SW 1271 (cell line): Measurements from ENCODE around the gene TEDC2.

Experiments used
- DNase-seq, 2 experiments: peaks; one replicate each; lab custom pipeline; 2025; lab: John Stamatoyannopoulos, UW

TEDC2 gene

DNA sequence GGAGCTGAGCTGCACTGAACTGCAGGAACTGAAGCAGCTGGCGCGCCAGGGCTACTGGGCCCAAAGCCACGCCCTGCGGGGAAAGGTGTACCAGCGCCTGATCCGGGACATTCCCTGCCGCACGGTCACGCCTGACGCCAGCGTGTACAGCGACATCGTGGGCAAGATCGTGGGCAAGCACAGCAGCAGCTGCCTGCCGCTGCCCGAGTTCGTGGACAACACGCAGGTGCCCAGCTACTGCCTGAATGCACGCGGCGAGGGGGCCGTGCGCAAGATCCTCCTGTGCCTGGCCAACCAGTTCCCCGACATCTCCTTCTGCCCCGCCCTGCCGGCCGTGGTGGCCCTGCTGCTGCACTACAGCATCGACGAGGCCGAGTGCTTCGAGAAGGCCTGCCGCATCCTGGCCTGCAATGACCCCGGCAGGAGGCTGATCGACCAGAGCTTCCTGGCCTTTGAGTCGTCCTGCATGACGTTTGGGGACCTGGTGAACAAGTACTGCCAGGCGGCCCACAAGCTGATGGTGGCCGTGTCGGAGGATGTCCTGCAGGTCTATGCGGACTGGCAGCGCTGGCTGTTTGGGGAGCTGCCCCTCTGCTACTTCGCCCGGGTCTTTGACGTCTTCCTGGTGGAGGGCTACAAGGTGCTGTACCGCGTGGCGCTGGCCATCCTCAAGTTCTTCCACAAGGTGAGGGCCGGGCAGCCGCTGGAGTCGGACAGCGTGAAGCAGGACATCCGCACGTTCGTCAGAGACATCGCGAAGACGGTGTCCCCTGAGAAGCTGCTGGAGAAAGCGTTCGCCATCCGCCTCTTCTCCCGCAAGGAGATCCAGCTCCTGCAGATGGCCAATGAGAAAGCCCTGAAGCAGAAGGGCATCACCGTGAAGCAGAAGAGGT is 36.6 kb downstream of the TEDC2 start:
- no peak for DNase-seq

DNA sequence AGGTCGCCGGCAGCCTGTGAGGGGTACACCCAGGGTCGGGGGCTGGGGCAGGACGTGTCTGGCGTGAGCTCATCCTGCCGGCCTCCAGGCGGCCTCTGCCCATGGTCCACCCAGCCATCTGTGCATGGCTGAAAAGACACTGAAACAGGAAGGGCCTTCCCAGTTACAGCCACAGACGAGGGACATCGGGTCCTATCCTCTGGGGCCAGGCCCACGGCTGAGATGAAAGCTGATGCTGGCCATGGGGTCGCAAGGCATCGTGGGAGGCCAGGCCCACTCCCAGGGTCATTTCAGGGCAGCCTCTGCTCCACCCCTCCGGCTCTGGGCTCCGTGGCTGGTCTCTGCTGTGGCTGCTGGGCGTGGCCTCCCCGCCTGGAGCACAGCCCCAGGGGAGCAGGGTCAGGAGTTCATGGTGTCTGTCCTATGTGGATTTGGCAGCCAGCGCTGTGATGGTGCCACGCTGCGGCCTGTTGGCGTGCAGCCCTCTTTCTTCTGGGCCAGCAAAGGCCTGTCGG is 37.3 kb downstream of the TEDC2 start:
- no peak for DNase-seq

DNA sequence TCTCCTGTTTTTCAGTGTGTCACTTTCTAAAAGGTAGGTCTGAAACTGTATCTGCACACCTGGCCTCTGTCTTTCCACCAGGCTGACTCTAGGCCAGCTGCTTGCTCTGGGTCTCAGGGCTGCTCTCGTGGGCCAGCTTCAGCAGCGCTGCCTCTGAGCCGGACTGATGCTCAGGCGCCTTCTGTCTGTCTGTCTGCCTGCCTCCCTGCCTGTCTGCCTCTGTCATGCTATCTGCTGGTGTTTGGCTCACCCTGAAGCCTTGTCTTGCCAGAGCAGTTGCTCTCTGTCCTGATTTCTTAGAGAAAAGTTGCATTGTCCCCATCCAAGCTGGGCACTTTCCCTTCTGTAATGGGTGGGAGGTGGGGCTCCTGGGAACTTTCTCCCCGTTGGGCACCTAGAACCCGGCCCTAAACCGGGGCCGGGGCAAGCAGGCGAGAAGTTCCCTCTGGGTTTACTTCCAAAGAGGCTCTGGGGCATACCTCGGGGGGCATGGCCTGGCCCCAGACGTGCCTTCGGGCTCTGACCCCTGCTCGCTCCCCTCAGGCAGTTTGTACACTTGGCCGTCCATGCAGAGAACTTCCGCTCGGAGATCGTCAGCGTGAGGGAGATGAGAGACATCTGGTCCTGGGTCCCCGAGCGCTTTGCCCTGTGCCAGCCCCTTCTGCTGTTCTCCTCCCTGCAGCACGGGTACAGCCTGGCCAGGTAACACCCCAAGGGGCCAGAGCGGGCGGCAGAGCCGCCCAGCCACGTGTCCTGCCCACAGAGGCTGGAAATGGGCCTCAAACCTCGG is 38.0 kb downstream of the TEDC2 start:
- DNase-seq, result no peak

DNA sequence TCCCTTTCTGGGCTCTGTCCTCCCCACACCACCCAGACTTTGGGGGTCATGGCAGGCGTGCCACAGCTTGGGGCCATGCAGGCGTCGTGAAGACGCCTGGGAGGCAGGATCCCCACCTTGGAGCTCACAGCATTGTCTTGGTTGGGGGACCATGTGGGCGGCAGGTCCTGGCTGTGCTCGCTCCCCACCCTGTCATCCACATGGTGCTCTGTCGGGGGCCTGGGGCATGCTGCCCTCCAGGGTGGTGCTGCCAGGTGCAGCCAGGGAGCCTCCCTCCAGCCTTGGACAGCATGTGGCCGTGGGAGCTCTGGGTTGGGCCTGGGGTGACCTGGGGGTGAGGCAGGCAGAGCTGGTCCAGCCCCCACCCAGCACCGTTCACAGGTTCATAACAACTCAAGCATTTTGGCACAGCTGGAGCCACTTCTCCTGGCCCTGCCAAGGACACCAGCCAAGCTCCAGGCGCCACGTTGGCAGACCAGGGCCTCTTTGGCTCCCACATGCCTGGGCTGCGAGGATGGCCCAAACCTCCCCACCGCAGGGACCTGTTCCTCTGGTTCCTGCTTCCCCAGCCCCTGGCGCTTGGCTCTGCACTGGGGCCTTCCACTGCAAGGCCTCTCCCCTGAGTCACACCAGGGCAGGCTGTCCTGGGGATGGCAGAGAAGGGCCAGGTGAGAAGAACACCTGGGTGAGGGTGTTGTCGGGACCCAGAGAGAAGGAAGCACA is 38.8 kb downstream of the TEDC2 start:
- no peak for DNase-seq

DNA sequence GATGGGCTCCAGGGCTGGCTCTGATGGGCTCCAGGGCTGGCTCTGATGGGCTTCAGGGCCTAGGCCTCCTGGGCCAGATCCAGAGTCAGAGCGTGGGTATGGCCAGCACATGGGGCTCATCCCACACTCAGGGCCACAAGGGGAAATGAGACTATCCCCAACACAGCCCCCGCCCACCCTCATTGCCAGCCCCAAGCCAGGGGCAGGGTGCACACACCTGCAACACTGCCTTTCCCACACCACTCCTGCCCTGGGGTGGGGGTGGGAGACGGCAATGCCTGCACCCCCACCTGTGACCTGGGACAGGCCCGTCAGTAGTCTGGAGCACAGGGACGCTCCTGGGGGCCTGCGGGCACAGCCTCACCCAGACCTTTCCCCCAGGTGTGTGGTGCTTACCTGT is 39.5 kb downstream of the TEDC2 start:
- DNase-seq, result no peak

DNA sequence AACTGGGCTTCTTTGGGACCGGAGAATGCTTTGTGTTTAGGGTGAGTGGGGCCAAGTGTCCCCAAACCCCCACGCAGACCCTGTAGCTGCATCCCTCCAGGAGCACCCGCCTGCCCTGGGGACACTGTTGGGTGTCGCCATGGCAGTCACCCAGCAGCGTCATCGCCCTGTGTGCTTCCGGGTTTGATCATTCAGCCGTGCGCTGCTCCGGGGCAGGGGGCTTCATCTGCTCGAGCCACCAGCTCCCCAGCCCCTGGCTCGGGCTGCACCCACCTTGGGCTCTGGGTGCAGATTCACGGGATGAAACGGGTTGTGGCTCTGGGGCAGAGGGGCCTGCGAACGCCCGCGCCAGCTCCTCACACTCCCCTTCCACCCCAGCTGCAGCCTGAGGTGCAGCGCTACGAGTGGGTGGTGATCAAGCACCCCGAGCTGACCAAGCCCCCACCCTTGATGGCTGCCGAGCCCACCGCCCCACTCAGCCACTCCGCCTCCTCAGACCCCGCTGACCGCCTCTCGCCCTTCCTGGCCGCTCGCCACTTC is 40.1 kb downstream of the TEDC2 start:
- DNase-seq, result no peak

DNA sequence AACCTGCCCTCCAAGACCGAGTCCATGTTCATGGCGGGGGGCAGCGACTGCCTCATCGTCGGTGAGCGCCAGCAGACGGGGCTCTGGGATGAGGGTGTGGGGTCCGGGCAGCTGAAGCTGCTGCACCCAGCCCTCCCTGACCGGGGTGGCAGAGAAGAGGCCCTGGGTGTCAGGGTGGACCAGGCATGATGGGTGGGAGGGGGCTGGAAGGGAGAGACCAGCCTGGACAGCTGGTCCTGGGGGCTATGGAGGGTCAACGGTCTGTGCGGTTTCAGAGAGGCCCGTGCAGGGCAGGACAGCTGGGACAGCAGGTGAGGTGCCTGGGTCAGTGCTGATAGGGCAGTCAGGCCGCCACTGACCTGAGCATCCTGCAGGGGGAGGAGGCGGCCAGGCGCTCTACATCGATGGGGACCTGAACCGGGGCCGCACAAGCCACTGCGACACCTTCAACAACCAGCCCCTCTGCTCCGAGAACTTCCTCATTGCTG is 40.6 kb downstream of the TEDC2 start:
- no peak for DNase-seq

DNA sequence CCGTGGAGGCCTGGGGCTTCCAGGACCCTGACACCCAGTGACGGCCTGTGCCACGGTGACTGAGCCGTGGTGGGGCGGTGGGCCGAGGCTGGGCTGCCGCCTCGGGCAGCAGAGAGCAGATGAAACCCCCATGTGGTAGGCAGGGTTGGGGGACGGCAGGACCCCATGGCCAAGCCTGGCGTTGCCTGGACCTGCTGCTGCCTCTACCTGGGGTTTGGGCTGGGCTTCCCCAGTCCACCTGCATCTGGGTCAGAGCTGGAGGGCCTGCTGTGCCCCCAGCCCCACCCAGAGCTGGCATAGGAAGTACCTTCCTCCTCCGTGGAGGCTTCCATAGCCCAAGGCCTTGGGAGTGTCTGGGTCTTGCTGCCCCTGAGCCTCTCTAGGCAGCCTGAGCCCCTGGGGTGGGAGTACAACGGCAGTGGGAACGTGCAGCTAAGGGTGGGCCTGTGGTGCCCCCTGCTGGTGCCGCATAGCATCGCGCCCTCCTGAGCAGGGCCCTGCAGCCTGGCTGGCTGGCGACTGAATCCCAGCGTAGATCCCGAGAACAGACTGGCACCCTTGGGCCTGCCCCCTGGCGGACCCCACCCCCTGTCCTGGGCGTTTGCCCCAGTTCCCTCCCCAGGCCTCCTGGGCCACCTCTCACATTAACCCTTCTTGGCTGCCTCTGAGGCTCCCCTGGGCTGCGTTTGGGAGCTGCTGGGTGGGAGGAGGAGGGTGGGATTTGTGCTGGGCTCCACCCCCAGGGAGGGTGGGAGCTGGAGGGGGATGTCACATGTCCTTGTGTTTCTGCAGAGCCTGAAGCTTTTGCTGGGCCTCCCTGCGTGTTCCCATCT is 41.2 kb downstream of the TEDC2 start:
- DNase-seq, result peak in 1 of 2 experiments; percentile 50

DNA sequence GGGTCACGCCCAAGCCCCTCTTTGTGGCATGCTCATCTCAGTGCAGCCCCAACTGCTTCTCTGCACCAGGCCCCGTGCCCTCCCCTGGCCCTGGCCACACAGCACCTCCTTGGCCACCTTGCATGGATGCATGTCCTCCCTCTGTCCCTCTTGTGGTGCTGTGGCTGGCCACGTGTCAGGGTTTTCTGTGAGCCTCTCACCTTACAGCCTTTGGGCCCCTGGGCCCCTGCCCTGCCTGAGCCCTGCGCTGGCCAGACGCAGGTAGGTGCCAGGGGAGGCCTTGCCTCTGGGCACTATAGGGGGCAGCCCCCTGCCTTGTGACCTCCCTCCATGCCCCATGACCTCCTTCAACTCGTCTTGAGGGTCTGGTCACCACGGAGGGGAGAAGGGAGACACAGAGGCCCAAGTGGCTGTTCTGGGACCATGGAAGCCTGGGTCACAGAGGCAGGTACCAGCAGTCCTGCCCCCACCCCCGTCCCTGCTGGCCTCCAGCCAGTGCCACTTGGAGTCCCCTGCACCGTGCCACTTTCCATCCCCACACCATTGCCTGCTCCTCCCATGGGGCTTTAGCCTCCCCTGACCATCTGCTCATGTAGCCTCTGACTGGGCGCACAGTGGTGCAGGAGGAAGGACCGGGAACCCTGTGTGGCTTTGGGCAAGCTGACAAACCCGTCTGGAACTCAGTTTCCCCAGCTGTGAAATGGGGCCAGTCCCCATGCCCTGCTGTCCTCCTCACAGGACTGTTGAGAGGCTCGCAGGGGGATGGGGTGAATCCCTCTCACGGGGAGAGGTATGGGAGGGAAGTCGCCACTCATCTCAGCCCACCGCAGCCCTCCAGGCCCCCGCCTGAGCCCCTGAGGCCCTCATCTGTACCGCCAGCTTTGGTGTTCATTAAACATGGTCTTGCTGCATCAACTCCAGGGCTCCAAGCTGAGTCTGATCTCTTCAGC is 42.3 kb downstream of the TEDC2 start:
- no peak for DNase-seq

DNA sequence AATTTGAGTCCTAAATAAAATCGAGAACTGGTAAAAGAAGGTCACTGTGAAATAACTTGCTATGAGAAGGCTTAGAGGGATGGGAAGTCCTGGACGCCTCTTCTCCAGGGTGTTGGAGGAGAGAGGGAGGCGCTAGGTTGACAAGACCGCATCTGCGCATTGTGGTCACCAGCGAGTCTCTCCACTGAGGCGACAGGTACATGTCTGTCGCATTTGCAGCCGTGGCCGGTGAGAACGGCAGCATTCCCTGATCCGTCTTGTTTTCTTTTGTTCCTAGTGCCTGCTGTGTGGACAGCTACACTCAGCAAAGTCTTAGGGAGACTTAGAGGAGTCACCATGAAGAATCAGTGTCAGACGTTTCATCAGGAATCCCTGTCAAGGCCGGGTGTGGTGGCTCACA is 45.8 kb downstream of the TEDC2 start:
- DNase-seq, result no peak

DNA sequence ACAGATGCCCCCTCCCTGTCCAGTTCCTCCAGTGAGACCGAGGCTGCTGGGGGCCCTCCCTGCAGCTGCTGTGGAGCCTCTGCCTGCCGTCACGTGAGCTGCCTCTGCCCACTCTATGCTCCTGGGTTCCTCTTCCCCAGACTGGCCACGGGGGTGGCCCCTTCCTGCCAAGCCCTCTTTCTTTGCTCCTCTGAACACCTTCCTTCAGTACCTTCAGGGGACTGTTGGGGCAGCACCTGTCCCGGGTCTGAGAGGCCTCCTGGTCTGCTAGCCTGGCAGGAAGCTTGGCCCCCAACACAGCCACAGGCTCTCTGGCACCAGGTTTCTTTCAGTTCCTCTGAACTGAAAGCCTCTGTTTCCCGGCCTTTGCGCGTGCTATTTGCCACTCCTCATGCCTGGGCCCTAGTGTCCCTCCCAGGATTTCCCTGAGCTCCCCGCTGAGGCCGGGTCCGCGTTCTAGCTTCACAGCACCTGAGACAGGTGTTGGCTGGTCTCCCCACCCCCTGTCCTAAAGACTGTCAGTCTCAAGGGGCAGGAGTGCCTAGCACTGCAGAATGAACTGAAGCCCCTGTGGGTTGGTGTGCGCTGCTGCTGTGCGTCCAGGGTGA is 47.2 kb downstream of the TEDC2 start:
- no peak for DNase-seq

DNA sequence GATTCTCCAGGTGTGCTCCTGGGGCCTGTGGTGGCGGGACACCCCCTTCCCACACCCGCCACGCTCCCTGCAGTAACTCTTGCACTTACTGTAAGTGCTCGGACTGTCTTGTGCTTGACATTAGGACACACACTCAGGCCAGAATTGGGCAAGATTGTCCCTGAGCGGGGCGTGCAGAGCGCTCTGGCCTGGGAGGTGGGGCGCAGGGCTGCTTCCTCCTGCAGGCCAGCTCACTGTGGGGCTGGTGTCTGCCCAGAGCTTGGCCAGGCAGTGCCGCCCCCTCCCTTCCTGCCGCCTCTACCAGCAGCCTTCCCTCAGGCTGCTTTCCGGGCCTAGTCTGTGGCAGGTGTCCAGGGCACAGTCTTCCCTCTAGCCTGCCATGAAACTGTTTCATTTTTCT is 47.8 kb downstream of the TEDC2 start:
- no peak for DNase-seq

DNA sequence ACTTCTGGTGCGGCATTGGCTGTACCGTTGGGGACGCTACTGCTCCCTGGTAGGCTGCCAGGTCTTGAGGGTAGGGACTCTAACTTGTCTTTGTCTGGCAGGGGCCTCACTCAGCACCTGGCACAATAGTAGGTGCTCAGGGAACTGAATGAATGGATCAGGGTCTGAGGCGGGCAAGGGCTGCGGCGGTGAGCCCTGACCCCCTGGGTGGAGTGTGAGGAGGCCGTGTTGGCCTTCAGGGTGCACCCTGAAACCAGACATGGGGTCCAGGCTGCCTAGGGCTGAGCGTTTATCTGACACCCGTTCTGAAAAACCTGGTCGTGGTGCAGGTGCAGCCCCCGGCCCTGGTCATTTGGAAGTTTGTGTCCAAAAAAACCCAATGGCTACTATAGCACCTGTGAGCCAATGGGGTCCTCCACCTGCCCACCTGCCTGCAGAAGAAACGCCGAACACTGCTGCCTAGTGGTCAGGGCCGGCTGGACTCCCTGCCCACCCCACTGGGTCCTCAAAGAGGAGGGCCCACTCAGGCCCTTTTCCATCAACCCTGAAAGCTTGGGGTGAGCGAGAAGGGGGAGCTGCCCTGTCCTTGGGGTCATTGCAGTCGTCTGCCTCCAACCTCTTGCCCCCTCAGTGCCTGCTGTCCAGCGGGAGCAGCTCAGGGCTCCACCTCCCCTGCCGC is 49.0 kb downstream of the TEDC2 start:
- no peak for DNase-seq

DNA sequence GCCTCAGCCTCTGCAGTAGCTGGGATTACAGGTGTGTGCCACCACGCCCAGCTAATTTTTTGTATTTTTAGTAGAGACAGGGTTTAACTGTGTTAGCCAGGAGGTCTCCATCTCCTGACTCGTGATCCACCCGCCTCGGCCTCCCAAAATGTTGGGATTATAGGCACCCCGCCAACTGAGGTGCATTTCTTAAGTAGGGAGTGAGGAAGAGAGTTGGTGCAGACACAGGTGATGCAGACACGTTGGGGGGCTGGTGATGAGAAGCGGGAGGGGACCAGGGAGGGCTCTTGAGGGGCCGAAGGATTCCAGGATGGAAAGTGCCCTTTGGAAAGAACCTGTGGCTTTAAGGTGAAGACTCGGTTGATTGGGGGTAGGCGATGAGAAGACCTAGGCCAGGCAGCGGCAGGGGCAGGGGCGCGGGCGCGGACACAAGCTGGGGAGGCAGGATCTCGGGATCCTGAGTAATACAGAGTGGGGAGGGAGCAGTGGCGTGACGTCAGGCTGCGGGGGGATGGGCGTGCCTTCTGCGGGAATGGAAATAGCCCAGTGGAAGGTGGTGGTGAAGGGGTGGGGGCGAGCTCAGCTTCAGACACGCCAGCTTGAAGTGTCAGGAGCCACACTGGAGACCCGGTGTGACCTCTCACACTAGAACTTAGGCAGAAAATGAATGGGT is 51.4 kb downstream of the TEDC2 start:
- DNase-seq, result no peak

DNA sequence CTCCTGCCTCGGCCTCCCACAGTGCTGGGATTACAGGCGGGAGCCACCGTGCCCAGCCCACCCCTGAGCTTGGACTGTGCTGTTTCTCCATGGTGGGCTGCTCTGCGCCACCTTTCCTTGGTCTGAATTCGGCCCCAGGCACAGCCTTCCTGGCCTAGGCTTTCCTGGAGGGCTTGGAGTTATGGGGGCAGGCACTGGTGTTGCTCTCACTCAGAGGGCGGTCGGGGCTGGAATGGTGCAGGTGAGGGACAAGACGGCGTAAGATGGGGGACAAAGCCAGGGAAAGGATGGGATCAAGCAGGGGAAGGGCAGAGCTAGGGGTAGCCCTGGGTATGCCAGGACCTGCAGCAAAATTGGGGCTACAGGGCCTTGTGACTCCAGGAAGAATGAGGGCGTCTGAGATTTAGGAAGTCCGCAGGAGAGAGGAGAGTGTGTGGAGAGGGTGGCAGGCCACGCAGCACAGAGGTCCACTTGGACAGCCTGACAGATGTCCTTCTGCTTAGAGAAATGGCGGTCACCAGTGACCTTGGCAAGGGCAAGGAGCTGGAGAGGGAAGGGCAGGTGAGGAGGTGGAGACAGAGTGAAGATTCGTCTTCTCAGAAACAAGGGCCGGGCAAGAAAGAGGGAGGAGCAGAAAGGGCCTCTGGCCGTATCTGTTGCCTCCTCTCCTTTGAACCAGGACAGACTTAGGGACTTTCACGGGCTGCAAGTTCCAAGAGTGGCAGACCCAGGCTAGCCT is 52.3 kb downstream of the TEDC2 start:
- no peak for DNase-seq

DNA sequence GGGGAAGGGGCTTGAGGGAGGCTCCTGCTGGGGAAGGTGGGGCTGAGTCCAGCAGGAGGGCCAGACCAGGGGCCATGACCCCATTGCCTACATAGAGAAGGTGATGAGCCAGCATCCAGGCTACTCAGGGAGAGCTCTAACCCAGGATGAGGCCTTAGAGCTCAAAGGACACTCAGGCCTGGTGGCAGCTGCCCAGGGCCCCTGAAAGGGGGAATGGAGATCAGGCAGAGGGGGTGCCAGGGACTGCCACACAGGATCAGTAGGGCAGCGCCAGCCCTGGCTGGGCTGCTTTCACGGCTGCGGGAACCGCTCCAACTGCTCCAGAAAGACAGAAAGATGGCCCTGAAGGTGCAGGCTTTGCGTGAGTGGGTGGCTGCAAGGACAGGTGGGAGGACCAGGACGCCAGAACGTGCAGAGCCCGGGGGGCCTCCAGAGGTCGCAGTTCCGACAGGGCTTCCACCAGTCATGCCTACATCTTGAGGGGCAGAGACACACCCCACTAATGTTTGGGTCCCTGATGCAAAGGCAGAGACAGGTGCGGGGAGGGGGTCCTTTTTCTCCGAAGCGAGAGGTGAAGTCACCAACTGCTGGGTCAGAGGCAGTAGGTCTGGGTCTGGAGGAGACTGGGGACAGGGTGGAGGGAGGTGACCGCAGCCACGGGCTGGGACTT is 53.0 kb downstream of the TEDC2 start:
- DNase-seq, result no peak
